GM10266 (cell line): ENCODE results near the gene ADAT2.

ENCODE experiments used
- DNase-seq: peaks from one replicate; pipeline ENCODE4 v3.0.0; 2012; ENCODE audit errors: extremely low spot score
- TF ChIP-seq, protein P1 (sequence below): IDR thresholded peaks from 2 replicates; pipeline ENCODE4 v1.5.1; 2012; ENCODE audit warnings: mild to moderate bottlenecking, low read depth; ENCODE audit not compliant: control insufficient read depth, insufficient read depth; ENCODE audit errors: missing control alignments

ADAT2 gene

GRCh38 chr6:143450453-143451371, at the start of gene ADAT2, which contains the start of gene PEX3:
Gene ADAT2 (minus strand): TSS chr6:143450695. CDS start chr6:143450658, 37 bp downstream.
Gene PEX3 (plus strand): TSS chr6:143450805. CDS start chr6:143451043, 238 bp downstream.
- TF ChIP-seq, protein P1, sequence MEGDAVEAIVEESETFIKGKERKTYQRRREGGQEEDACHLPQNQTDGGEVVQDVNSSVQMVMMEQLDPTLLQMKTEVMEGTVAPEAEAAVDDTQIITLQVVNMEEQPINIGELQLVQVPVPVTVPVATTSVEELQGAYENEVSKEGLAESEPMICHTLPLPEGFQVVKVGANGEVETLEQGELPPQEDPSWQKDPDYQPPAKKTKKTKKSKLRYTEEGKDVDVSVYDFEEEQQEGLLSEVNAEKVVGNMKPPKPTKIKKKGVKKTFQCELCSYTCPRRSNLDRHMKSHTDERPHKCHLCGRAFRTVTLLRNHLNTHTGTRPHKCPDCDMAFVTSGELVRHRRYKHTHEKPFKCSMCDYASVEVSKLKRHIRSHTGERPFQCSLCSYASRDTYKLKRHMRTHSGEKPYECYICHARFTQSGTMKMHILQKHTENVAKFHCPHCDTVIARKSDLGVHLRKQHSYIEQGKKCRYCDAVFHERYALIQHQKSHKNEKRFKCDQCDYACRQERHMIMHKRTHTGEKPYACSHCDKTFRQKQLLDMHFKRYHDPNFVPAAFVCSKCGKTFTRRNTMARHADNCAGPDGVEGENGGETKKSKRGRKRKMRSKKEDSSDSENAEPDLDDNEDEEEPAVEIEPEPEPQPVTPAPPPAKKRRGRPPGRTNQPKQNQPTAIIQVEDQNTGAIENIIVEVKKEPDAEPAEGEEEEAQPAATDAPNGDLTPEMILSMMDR: no peak
- DNase-seq: peak; percentile 84

DNA sequence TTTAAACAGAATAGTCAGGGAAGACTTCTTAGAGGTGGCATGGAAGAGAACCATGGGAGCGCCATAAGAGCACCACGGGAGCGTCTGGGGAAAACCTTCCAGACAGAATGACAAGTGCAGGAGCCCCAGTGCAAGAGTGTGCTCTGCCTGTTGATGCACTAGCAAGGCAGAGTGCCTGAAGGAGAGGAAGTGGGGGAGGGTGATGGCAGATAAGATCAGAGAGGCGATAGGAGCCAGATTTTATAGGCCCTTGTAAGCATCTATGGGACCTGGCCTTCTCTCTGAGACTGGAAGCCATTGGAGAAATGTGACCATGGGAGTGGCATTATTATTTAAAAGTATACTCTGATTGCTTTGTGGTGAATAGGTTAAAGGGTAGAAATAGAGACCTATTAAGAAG, 47.9 kb upstream of the ADAT2 start:
- TF ChIP-seq, protein P1: no peak
- DNase-seq: no peak

GRCh38 chr6:143496974-143497373, 46.5 kb upstream of the ADAT2 start:
- DNase-seq: no peak
- TF ChIP-seq, protein P1: no peak

GRCh38 chr6:143490775-143491174, 40.3 kb upstream of the ADAT2 start:
- DNase-seq: no peak
- TF ChIP-seq, protein P1: no peak

GRCh38 chr6:143490244-143490643, 39.7 kb upstream of the ADAT2 start:
- TF ChIP-seq, protein P1: no peak
- DNase-seq: no peak

GRCh38 chr6:143486752-143487151, 36.3 kb upstream of the ADAT2 start:
- TF ChIP-seq, protein P1: no peak
- DNase-seq: no peak

DNA sequence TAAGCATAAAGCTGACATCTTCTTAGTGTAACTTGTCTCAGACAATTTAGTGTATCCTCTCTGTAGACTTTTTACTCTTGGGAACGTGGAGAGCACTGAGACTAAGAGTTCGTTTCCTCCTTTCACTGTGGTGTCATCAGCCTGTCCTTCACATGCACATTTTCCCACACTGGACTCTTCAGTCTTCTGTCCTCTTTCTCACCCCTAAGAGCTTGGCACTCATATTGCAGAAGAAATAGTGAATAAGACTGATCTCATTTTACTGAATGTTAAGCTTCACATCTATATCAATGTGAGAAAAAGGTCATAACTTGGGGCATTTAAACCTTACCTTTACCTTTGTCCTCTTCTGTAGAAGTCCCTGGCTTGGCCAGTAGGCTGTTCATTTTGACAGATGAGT, 35.5 kb upstream of the ADAT2 start:
- no peak for DNase-seq
- TF ChIP-seq, protein P1: no peak
